HepG2 (cell line): ENCODE measurements around the gene PTTG1. TPM values are rescaled to one million over a fixed set of nuclear protein-coding genes. Genes with fewer than 3 reads are reported as not detected.

Experiments used
- ATAC-seq: fragments of 200-7000 bp; cut with Tn5 transposase; 3 replicates; pipeline ENCODE4 v1.9.1; 2020; ENCODE audit warnings: mild to moderate bottlenecking, moderate library complexity
- BruUV-seq: library from RNA; stranded (reverse); fragments of 400-500 nt; replicated peaks from 2 replicates; lab custom pipeline; 2021; lab: Mats Ljungman, UMichigan
- CTCF ChIA-PET: fragments of 300-600 bp; formaldehyde crosslinking; extraction: SDS; loops from one replicate; lab custom pipeline; 2021; ENCODE audit warnings: low total read pairs, inconsistent platforms, low intra/inter-chr PET ratio; lab: Yijun Ruan, JAX
- POLR2A ChIA-PET: fragments of 350-600 bp; sonication (Branson Sonifier 250); formaldehyde crosslinking; loops from one replicate; lab custom pipeline; 2020; ENCODE audit warnings: antibody characterized with exemption, inconsistent platforms; lab: Yijun Ruan, JAX
- DNase-seq: peaks from one replicate; pipeline ENCODE4 v3.0.0-alpha.2; 2015; ENCODE audit warnings: low spot score
- FAIRE-seq: peaks from 3 replicates; lab custom pipeline; 2011; peaks lifted over from hg19 to GRCh38; lab: Jason Lieb, UNC
- H2AFZ ChIP-seq: one replicate; pipeline ENCODE4 v1.6.1; 2011; ENCODE audit warnings: low read length, inconsistent platforms
- H3K27ac ChIP-seq: fragments of 300-600 bp; 3 replicates; pipeline ENCODE4 v1.8.0; 2011; ENCODE audit warnings: mixed run types, mild to moderate bottlenecking, mixed read lengths, low read length, inconsistent platforms; ENCODE audit not compliant: insufficient read depth; ENCODE audit errors: extremely low read length
- H3K27me3 ChIP-seq, 2 experiments: fragments of 200-600 bp in 1 of 2; 2 replicates in 1 of 2; 3 replicates in 1 of 2; pipeline versions ENCODE4 v1.6.0 to v1.8.0; 2011; ENCODE audit warnings: low read length in 2 of 2, mild to moderate bottlenecking in 2 of 2, moderate library complexity in 2 of 2, inconsistent platforms in 1 of 2; ENCODE audit not compliant: insufficient read depth in 2 of 2, control insufficient read depth in 1 of 2
- H3K36me3 ChIP-seq, 2 experiments: fragments of 200-600 bp in 1 of 2; replicated peaks in 1 of 2; 2 replicates in 1 of 2; 3 replicates in 1 of 2; pipeline versions ENCODE4 v1.5.1 to v1.8.0; 2011; ENCODE audit warnings: low read length in 2 of 2, inconsistent platforms in 1 of 2; ENCODE audit not compliant: insufficient read depth in 2 of 2, control insufficient read depth in 1 of 2
- H3K4me1 ChIP-seq: 2 replicates; pipeline ENCODE4 v1.5.1; 2012; ENCODE audit warnings: low read length, inconsistent platforms; ENCODE audit not compliant: insufficient read depth
- H3K4me2 ChIP-seq: 2 replicates; pipeline ENCODE4 v1.6.0; 2011; ENCODE audit warnings: low read depth, low read length, inconsistent platforms
- H3K4me3 ChIP-seq, 3 experiments: fragments of 200-600 bp in 1 of 3; sonication (generic), shearing (Covaris generic) in 1 of 3; replicated peaks in 1 of 3; 2 replicates each; pipeline ENCODE4 v1.5.1; 2011 to 2016; ENCODE audit warnings: low read length in 3 of 3, inconsistent platforms in 2 of 3, low read depth in 2 of 3, mild to moderate bottlenecking in 2 of 3, control low read depth in 1 of 3, mixed read lengths in 1 of 3; ENCODE audit not compliant: insufficient read depth in 1 of 3
- H3K79me2 ChIP-seq: one replicate; pipeline ENCODE4 v1.6.1; 2011; ENCODE audit warnings: low read length, inconsistent platforms; ENCODE audit not compliant: insufficient read depth
- H3K9ac ChIP-seq: 2 replicates; pipeline ENCODE4 v1.6.0; 2011; ENCODE audit warnings: mild to moderate bottlenecking, low read depth, low read length, inconsistent platforms; ENCODE audit not compliant: insufficient read depth
- H3K9me3 ChIP-seq: 2 replicates; pipeline ENCODE4 v1.5.1; 2012; ENCODE audit warnings: mild to moderate bottlenecking, low read length
- H4K20me1 ChIP-seq: 2 replicates; pipeline ENCODE4 v1.6.0; 2011; ENCODE audit warnings: inconsistent platforms, mild to moderate bottlenecking, low read length, moderate library complexity; ENCODE audit not compliant: insufficient read depth
- DNMT1 ChIP-seq: sonication (generic); formaldehyde crosslinking; IDR thresholded peaks from 2 replicates; pipeline ENCODE4 v1.5.1; 2020; ENCODE audit warnings: mild to moderate bottlenecking, missing genetic modification reagents
- FOXJ3 ChIP-seq: sonication (generic); formaldehyde crosslinking; IDR thresholded peaks from 2 replicates; pipeline ENCODE4 v1.4.0; 2020; ENCODE audit warnings: missing genetic modification reagents, mild to moderate bottlenecking, borderline replicate concordance
- KDM2A ChIP-seq: sonication (generic); formaldehyde crosslinking; IDR thresholded peaks from 2 replicates; pipeline ENCODE4 v1.4.0; 2020; ENCODE audit warnings: low read depth, missing genetic modification reagents, borderline replicate concordance
- KMT2A ChIP-seq: sonication (generic); formaldehyde crosslinking; IDR thresholded peaks from 2 replicates; pipeline ENCODE4 v1.4.0; 2020; ENCODE audit warnings: missing genetic modification reagents
- MED8 ChIP-seq: sonication (generic); formaldehyde crosslinking; IDR thresholded peaks from 2 replicates; pipeline ENCODE4 v1.8.1; 2023; ENCODE audit warnings: mild to moderate bottlenecking, missing genetic modification reagents; ENCODE audit not compliant: insufficient replicate concordance
- NFYC ChIP-seq: IDR thresholded peaks from 2 replicates; pipeline ENCODE4 v1.6.1; 2016; ENCODE audit warnings: missing genetic modification reagents, missing compliant biosample characterization
- ZFY ChIP-seq: sonication (generic); formaldehyde crosslinking; IDR thresholded peaks from 2 replicates; pipeline ENCODE4 v1.4.0; 2020; ENCODE audit warnings: missing genetic modification reagents
- ZNF12 ChIP-seq: sonication (generic); formaldehyde crosslinking; IDR thresholded peaks from 2 replicates; pipeline ENCODE4 v1.5.0; 2020; ENCODE audit warnings: missing genetic modification reagents
- ZNF547 ChIP-seq: sonication (generic); formaldehyde crosslinking; IDR thresholded peaks from 2 replicates; pipeline ENCODE4 v1.5.1; 2020; ENCODE audit warnings: mild to moderate bottlenecking, missing genetic modification reagents
- ZNF564 ChIP-seq: sonication (generic); formaldehyde crosslinking; IDR thresholded peaks from 2 replicates; pipeline ENCODE4 v1.8.1; 2023; ENCODE audit warnings: mild to moderate bottlenecking, missing genetic modification reagents
- ZNF569 ChIP-seq: sonication (generic); formaldehyde crosslinking; IDR thresholded peaks from 2 replicates; pipeline ENCODE4 v1.5.0; 2020; ENCODE audit warnings: mild to moderate bottlenecking, missing genetic modification reagents, moderate library complexity, borderline replicate concordance
- ZSCAN9 ChIP-seq: IDR thresholded peaks from 2 replicates; pipeline ENCODE4 v1.6.1; 2016; ENCODE audit warnings: borderline replicate concordance
- WGBS: methylation state at CpG from one replicate; pipeline ENCODE4 v1.1.6; 2017; ENCODE audit warnings: low lambda C conversion rate; 5-methylcytosine and 5-hydroxymethylcytosine counted together
- in situ Hi-C: cut with HindIII; loops from 2 replicates; pipeline ENCODE4 v1.10.0; 2017; ENCODE audit warnings: low pct_unique_long_range_greater_than_20kb; ENCODE audit not compliant: extremely low pct_ligation_motif_present
- intact Hi-C: fragments of 100-400 bp; cut with micrococcal nuclease; formaldehyde crosslinking; loops from one replicate; pipeline ENCODE4 v1.10.0; 2022; ENCODE audit not compliant: unreplicated experiment
- polyA plus RNA-seq, 8 experiments: library from polyadenylated mRNA; depleted of rRNA in 3 of 8; stranded (reverse) in 7 of 8; unstranded in 1 of 8; fragments of >200 nt; fragmentation: Illumina TruSeq in 4 of 8; extraction: Trizol in 4 of 8; gene quantifications; 2 replicates each; pipeline versions ENCODE4 v1.2.1 to v1.2.3, GENCODE V29; 2011 to 2016; ENCODE audit warnings: low read depth in 4 of 8, missing spikeins in 1 of 8, mixed read lengths in 1 of 8; ENCODE audit not compliant: insufficient read depth in 1 of 8
- total RNA-seq, 5 experiments: library from RNA; depleted of rRNA; stranded (reverse); fragments of >200 nt; fragmentation: Illumina TruSeq; extraction: Trizol; gene quantifications; 2 replicates each; pipeline ENCODE4 v1.2.3, GENCODE V29; 2016; ENCODE audit warnings: low read depth in 1 of 5
- TF ChIP-seq, protein P1 (sequence below): sonication (generic); formaldehyde crosslinking; IDR thresholded peaks from 2 replicates; pipeline ENCODE4 v1.5.0; 2020; ENCODE audit warnings: mild to moderate bottlenecking, missing genetic modification reagents
- TF ChIP-seq, protein P2 (sequence below): sonication (generic); formaldehyde crosslinking; IDR thresholded peaks from 2 replicates; pipeline ENCODE4 v1.4.0; 2020; ENCODE audit warnings: missing genetic modification reagents, low read depth, mild to moderate bottlenecking, borderline replicate concordance
- TF ChIP-seq, protein P3 (sequence below): sonication (generic); formaldehyde crosslinking; IDR thresholded peaks from 2 replicates; pipeline ENCODE4 v1.4.0; 2020; ENCODE audit warnings: missing genetic modification reagents

PTTG1 gene
- total and polyA plus RNA-seq, 2 of the 13 experiments (the other 11 are each of a cell fraction or from before 2014, with no cell fraction given), result 102 to 161 TPM

DNA sequence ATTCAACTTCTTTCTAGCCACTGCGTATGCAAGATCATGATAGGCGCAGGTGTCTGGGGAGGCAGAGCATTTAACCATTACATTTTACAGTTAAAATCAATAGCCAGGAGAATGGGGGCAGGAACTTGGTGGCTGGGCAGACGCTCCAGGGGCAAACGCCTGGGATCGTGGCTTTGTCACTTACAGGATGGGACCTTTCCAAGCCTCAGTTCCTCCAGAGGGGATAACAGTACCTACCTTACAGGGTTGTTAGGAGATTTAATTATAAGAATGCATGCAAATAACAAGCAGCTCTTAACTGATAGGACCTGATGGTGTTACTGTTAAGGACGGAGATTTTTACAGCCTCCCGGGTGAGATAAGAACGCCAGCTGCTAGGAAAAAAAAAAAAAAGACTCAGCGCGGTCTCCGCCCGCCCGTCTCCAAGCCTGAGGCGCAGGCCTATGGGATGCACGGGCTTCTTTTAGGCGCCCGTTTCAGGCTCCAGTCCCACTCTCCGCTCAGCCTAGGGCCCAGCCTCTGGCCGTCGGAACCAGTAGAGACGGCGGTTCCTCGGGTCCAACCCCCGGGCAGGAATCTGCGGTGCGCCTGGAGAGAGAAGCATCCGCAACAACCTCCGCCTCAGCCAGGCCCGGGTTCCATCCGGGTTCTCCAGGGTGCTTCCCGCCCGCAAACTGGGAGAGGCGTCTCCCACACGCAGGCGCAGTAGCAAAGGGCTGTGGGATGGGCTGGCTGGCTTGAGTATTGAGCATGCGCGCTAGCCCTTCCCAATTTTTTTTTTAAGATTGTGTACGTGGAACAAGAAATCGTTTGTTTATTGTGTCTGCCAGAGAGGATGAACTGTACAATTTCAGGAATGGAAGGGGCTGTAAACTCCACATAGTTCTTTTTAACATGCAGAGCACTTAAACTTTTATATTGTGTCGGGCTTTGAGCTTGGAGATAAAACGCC, 22.0 kb upstream of the PTTG1 start, which contains the start of gene FAM200C:
FAM200C (minus strand) TSS at position 653 of the 952 bp plus-strand sequence. CDS start 4,564 bp downstream, outside the sequence.
- 3% methylated on average over 33 of the region's 41 CpGs for WGBS
- ATAC-seq, result peak; percentile 98
- peak within 1 kb of the TSS; percentile 48 for H2AFZ ChIP-seq
- H3K4me2 ChIP-seq, result peak within 1 kb of the TSS; percentile 90
- peak; percentile 77 for FAIRE-seq
- peak within 1 kb of the TSS; percentile 95 for H3K9ac ChIP-seq
- in situ Hi-C loops, result no loop called here
- H3K36me3 ChIP-seq, result peaks cover 5 to 27% of the 10 kb centered on the region in 2 experiments; a peak in 4 of 5 replicates
- no peaks in the 10 kb centered on the region for H3K9me3 ChIP-seq
- ChIA-PET CTCF (no interaction called here), POLR2A (interaction anchor here (0.5 to 2.3 kb wide), 5 partner anchors 11 to 67 kb away, joined by 3 to 11 read pairs (median 5); partner anchors contain the start of genes PTTG1 and SLU7)
- intact Hi-C loops, result loop anchor here (5.0 kb wide), 1 partner anchor 1192 kb away; the partner anchor contains the start of gene RNF145
- peak within 1 kb of the TSS; percentile 65 to 90 (median 83) for H3K4me3 ChIP-seq
- no peaks in the 10 kb centered on the region; a peak in 1 of 5 replicates for H3K27me3 ChIP-seq
- peak; percentile 90 for DNase-seq
- H3K4me1 ChIP-seq, result peaks cover 20% of the 10 kb centered on the region
- BruUV-seq, result TSS peak; percentile 71
- no peaks in the 10 kb centered on the region for H4K20me1 ChIP-seq
- peaks cover 20% of the 10 kb centered on the region for H3K79me2 ChIP-seq
- H3K27ac ChIP-seq, result peak within 1 kb of the TSS; percentile 89
- TF ChIP-seq ZNF12, result 0 out of 2 replicates have a peak, but pooled peaks have one; percentile 27
- TF ChIP-seq ZNF564 (CRISPR knock-in tag), result 0 out of 2 replicates have a peak, but pooled peaks have one; percentile 34
- TF ChIP-seq, protein P1, sequence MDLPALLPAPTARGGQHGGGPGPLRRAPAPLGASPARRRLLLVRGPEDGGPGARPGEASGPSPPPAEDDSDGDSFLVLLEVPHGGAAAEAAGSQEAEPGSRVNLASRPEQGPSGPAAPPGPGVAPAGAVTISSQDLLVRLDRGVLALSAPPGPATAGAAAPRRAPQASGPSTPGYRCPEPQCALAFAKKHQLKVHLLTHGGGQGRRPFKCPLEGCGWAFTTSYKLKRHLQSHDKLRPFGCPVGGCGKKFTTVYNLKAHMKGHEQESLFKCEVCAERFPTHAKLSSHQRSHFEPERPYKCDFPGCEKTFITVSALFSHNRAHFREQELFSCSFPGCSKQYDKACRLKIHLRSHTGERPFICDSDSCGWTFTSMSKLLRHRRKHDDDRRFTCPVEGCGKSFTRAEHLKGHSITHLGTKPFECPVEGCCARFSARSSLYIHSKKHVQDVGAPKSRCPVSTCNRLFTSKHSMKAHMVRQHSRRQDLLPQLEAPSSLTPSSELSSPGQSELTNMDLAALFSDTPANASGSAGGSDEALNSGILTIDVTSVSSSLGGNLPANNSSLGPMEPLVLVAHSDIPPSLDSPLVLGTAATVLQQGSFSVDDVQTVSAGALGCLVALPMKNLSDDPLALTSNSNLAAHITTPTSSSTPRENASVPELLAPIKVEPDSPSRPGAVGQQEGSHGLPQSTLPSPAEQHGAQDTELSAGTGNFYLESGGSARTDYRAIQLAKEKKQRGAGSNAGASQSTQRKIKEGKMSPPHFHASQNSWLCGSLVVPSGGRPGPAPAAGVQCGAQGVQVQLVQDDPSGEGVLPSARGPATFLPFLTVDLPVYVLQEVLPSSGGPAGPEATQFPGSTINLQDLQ (CRISPR knock-in tag), result no peak
- TF ChIP-seq NFYC (CRISPR knock-in tag), result no peak
- TF ChIP-seq ZFY, result peak; percentile 97
- TF ChIP-seq ZNF547, result 0 out of 2 replicates have a peak, but pooled peaks have one; percentile 79
- TF ChIP-seq ZNF569 (CRISPR knock-in tag), result no peak
- TF ChIP-seq FOXJ3 (CRISPR knock-in tag), result peak; percentile 60; the same call in 1 of the 2 replicates
- TF ChIP-seq, protein P2, sequence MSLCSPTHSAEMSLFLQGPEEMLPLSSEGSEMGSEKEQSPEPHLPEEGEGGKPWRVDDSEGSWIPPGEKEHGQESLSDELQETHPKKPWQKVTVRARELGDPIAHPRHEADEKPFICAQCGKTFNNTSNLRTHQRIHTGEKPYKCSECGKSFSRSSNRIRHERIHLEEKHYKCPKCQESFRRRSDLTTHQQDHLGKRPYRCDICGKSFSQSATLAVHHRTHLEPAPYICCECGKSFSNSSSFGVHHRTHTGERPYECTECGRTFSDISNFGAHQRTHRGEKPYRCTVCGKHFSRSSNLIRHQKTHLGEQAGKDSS (CRISPR knock-in tag), result 0 out of 2 replicates have a peak, but pooled peaks have one; percentile 29
- TF ChIP-seq ZSCAN9 (CRISPR knock-in tag), result peak; percentile 32; the same call in 1 of the 2 replicates
- TF ChIP-seq KMT2A (CRISPR knock-in tag), result peak; percentile 92
- TF ChIP-seq DNMT1, result no peak
- TF ChIP-seq KDM2A (CRISPR knock-in tag), result peak; percentile 91; the same call in 1 of the 2 replicates
- peak; percentile 52 for TF ChIP-seq MED8 (CRISPR knock-in tag)
- TF ChIP-seq, protein P3, sequence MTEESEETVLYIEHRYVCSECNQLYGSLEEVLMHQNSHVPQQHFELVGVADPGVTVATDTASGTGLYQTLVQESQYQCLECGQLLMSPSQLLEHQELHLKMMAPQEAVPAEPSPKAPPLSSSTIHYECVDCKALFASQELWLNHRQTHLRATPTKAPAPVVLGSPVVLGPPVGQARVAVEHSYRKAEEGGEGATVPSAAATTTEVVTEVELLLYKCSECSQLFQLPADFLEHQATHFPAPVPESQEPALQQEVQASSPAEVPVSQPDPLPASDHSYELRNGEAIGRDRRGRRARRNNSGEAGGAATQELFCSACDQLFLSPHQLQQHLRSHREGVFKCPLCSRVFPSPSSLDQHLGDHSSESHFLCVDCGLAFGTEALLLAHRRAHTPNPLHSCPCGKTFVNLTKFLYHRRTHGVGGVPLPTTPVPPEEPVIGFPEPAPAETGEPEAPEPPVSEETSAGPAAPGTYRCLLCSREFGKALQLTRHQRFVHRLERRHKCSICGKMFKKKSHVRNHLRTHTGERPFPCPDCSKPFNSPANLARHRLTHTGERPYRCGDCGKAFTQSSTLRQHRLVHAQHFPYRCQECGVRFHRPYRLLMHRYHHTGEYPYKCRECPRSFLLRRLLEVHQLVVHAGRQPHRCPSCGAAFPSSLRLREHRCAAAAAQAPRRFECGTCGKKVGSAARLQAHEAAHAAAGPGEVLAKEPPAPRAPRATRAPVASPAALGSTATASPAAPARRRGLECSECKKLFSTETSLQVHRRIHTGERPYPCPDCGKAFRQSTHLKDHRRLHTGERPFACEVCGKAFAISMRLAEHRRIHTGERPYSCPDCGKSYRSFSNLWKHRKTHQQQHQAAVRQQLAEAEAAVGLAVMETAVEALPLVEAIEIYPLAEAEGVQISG (CRISPR knock-in tag), result peak; percentile 55
